Panc1 (cell line): Measurements from ENCODE around the gene CD99. TPM values are rescaled to one million over a fixed set of nuclear protein-coding genes. Genes with fewer than 3 reads are reported as not detected.

Source experiments
- ATAC-seq: fragments of 200-7000 bp; cut with Tn5 transposase; 2 replicates; pipeline ENCODE4 v1.9.1; 2020; ENCODE audit warnings: mild to moderate bottlenecking, moderate library complexity
- BruUV-seq: library from RNA; stranded (reverse); fragments of 400-500 nt; replicated peaks from 2 replicates; lab custom pipeline; 2021; lab: Mats Ljungman, UMichigan
- CTCF ChIA-PET: fragments of 300-600 bp; sonication (Branson Sonifier 250); formaldehyde crosslinking; loops from one replicate; lab custom pipeline; 2022; ENCODE audit warnings: antibody characterized with exemption; lab: Charles Lee
- POLR2A ChIA-PET: fragments of 300-600 bp; sonication (Branson Sonifier 250); formaldehyde crosslinking; loops from one replicate; lab custom pipeline; 2022; ENCODE audit warnings: antibody characterized with exemption; lab: Charles Lee
- DNase-seq: peaks from one replicate; pipeline ENCODE4 v3.0.0-alpha.2; 2010; ENCODE audit warnings: low read depth, low spot score
- H3K27ac ChIP-seq: 2 replicates; pipeline ENCODE4 v1.5.1; 2011; ENCODE audit warnings: mild to moderate bottlenecking, low read length, inconsistent platforms
- H3K27me3 ChIP-seq: fragments of 200-500 bp; sonication (Bioruptor generic); 2 replicates; pipeline ENCODE4 v1.6.0; 2014; ENCODE audit warnings: low read length, inconsistent platforms; ENCODE audit not compliant: control insufficient read depth, insufficient read depth
- H3K36me3 ChIP-seq: fragments of 200-500 bp; sonication (Bioruptor generic); 2 replicates; pipeline ENCODE4 v1.5.1; 2014; ENCODE audit warnings: inconsistent platforms, mild to moderate bottlenecking, low read length, moderate library complexity; ENCODE audit not compliant: control insufficient read depth, insufficient read depth
- H3K4me1 ChIP-seq: 2 replicates; pipeline ENCODE4 v1.5.1; 2011; ENCODE audit warnings: inconsistent platforms, mild to moderate bottlenecking, low read length, moderate library complexity; ENCODE audit not compliant: control insufficient read depth, insufficient read depth
- H3K4me3 ChIP-seq, 2 experiments: 2 replicates each; pipeline ENCODE4 v1.5.1; 2011 to 2012; ENCODE audit warnings: low read depth in 2 of 2, low read length in 2 of 2, mild to moderate bottlenecking in 2 of 2, inconsistent platforms in 1 of 2, moderate library complexity in 1 of 2
- H3K9me3 ChIP-seq: fragments of 200-500 bp; sonication (Bioruptor generic); 2 replicates; pipeline ENCODE4 v1.5.1; 2014; ENCODE audit warnings: low read depth, mild to moderate bottlenecking, inconsistent platforms, low read length, moderate library complexity; ENCODE audit not compliant: control insufficient read depth, insufficient read depth
- CTCF ChIP-seq: fragments of 450-650 bp; IDR thresholded peaks from 2 replicates; pipeline ENCODE4 v1.5.1; 2017; ENCODE audit warnings: mild to moderate bottlenecking
- POLR2AphosphoS5 ChIP-seq: IDR thresholded peaks from 2 replicates; pipeline ENCODE4 v1.6.1; 2012; ENCODE audit warnings: mild to moderate bottlenecking, low read depth, low read length, moderate library complexity
- REST ChIP-seq, 2 experiments: IDR thresholded peaks; 2 replicates each; pipeline ENCODE4 v1.6.1; 2011 to 2012; ENCODE audit warnings: low read depth in 2 of 2, control low read depth in 1 of 2, low read length in 1 of 2, mild to moderate bottlenecking in 1 of 2, moderate library complexity in 1 of 2; ENCODE audit not compliant: insufficient read depth in 1 of 2
- SIN3A ChIP-seq: IDR thresholded peaks from 2 replicates; pipeline ENCODE4 v1.6.1; 2012; ENCODE audit warnings: low read depth, mild to moderate bottlenecking, low read length, moderate library complexity, borderline replicate concordance; ENCODE audit not compliant: insufficient read depth
- TCF7L2 ChIP-seq: IDR thresholded peaks from 2 replicates; pipeline ENCODE4 v1.6.1; 2011; ENCODE audit warnings: mild to moderate bottlenecking, low read depth, low read length, inconsistent platforms
- in situ Hi-C: cut with HindIII; loops from 2 replicates; pipeline ENCODE4 v1.10.0; 2016; ENCODE audit warnings: low sequenced_read_pairs, low pct_unique_long_range_greater_than_20kb
- intact Hi-C: fragments of 100-400 bp; cut with micrococcal nuclease; formaldehyde crosslinking; loops from one replicate; pipeline ENCODE4 v1.10.0; 2022; ENCODE audit not compliant: unreplicated experiment
- total RNA-seq: library from RNA; stranded (reverse); gene quantifications from one replicate; pipeline ENCODE4 v1.2.1, GENCODE V29; 2021; ENCODE audit not compliant: unreplicated experiment

Gene CD99
- total RNA-seq, 1 experiment from 2014 or later, result 67.6 TPM

GRCh38 chrX:2678583-2678982, 12.5 kb upstream of the CD99 start:
- intact Hi-C loops, result no loop called here
- in situ Hi-C loops, result no loop called here
- Histone ChIP-seq H3K36me3 (no peaks in the 10 kb centered on the region), H3K9me3 (no peaks in the 10 kb centered on the region), H3K4me3 (no peak overlapping the region), H3K27ac (no peak overlapping the region), H3K27me3 (no peaks in the 10 kb centered on the region), H3K4me1 (no peaks in the 10 kb centered on the region)
- DNase-seq, result no peak
- BruUV-seq, result no TSS peak
- ATAC-seq, result no peak
- TF ChIP-seq TCF7L2 (no peak), POLR2AphosphoS5 (no peak), SIN3A (no peak), REST (IDR thresholded peaks at IDR 0.05; ENCODE audit: insufficient read depth in 1 of 2, low read depth in 2 of 2, low read length in 1 of 2) (no peak), CTCF (no peak)
- ChIA-PET POLR2A (no interaction called here), CTCF (no interaction called here)

- CTCF ChIA-PET, result no interaction called here
- POLR2A ChIA-PET, result no interaction called here
- Histone ChIP-seq H3K27me3 (no peaks in the 10 kb centered on the region), H3K36me3 (no peaks in the 10 kb centered on the region), H3K4me1 (no peaks in the 10 kb centered on the region), H3K9me3 (no peaks in the 10 kb centered on the region), H3K4me3 (no peak overlapping the region; a peak in 1 of 4 replicates), H3K27ac (no peak overlapping the region)
- intact Hi-C loops, result no loop called here
- TF ChIP-seq REST (IDR thresholded peaks at IDR 0.05; ENCODE audit: insufficient read depth in 1 of 2, low read depth in 2 of 2, low read length in 1 of 2) (no peak), TCF7L2 (no peak), SIN3A (no peak), POLR2AphosphoS5 (no peak), CTCF (no peak)
- in situ Hi-C loops, result no loop called here
- no peak for DNase-seq
- ATAC-seq, result peak; percentile 58
- no TSS peak for BruUV-seq
Measured at GRCh38 chrX:2679534-2680485, 11.3 kb upstream of the CD99 start.
